HPDE6-E6E7 (cell line): ENCODE measurements around the gene JAK3.
"Not testable (repeated sequence)": the region's sequence is repeated elsewhere in the genome, so short reads cannot be mapped to it uniquely, and the experiment has no call there.

Experiments used
- DNase-seq: peaks from one replicate; pipeline ENCODE4 v3.0.0; 2011; ENCODE audit warnings: missing footprints; ENCODE audit errors: extremely low spot score

Gene JAK3

GRCh38 chr19:17777840-17778239 is 69.9 kb downstream of the JAK3 start:
- DNase-seq: not testable (repeated sequence)

DNA sequence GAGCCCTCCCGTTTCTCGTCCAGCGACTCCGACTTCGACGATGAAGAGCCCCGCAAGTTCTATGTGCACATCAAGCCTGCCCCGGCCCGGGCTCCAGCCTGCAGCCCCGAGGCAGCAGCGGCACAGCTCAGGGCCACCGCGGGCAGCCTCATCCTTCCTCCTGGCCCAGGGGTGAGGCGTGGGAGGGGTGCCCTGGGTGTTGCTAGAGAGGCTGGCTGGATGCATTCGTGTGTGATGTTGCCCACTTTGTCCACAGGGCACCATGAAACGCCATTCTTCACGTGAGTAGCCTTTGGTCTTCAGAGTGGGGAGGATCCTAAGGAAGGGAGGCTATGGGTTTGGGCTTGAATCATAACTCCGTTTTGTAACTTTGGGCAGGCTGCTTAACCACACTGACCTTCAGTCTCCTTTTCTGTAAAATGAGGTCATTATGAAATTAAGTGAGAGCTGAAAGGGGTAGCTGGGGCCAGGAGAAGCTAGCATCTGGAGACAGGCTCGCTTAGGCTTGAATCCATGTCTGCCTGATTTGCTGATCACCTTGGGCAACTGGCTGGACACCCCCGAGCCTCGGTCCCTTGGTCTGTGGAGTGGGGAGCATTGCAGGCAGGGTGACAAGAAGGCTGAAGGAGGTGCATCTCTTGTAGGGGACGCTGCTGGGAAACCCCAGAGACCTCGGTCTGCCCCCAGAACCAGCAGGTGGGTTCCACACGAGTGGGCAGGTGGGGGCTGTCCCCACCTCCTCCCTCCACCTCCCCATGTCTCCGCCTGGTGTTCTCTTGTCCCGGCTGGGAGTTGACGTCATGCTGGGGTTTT is 71.6 kb downstream of the JAK3 start:
- DNase-seq: no peak

DNA sequence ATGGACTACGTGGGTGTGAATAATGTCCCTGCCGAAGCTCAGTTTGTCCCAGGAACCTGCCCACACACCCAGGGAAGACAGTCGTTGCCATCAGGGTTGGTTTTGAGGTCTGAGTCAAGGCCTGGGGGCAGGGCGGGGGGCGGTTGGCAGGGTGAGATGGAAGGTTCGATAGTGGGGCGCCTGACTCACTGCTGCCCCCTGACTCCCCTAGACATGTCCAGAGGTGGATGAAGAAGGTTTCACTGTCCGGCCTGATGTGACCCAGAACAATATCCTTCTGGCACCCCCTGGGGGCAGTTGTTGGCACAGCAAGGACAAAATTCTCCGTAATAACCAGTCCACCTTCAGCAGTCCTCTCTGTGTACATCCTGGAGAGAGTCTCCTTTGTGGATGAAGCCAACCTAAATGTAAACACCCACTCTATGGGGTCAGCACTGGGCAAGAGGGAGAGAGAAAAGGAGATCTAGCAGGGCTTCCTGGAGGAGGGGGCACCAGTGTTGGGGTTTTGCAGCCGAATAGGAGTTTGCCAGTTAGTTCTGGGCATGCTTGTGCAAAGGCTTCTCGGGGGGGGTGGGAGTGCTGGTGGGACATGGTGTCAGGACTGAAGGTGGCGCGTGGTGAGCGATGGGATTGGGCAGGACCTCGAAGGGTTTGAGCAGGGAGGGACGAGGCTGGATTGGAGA is 72.4 kb downstream of the JAK3 start:
- no peak for DNase-seq
